Lower leg skin (tissue), 4 donors: ENCODE results near the gene ABHD17B. TPM values are rescaled to one million over a fixed set of nuclear protein-coding genes. Genes with fewer than 3 reads are reported as not detected.

Experiments used
- DNase-seq, 2 donors: peaks; one replicate each; pipeline ENCODE4 v3.0.0-alpha.2; 2019; ENCODE audit warnings: low spot score in 2 of 2
- H3K4me3 ChIP-seq: fragments of 200-600 bp; sonication (generic); 2 replicates; pipeline ENCODE4 v1.5.1; 2017; ENCODE audit warnings: mild to moderate bottlenecking, low read depth; ENCODE audit not compliant: poor library complexity, severe bottlenecking
- CTCF ChIP-seq, 3 donors: fragments of 450-650 bp; IDR thresholded peaks; one replicate each; pipeline ENCODE4 v1.5.1; 2016; ENCODE audit warnings: antibody characterized with exemption in 3 of 3, mild to moderate bottlenecking in 3 of 3, moderate library complexity in 2 of 3
- POLR2A ChIP-seq, 2 donors: fragments of 450-650 bp; IDR thresholded peaks; one replicate each; pipeline ENCODE4 v1.6.1; 2016 to 2017; ENCODE audit warnings: antibody characterized with exemption in 2 of 2, mild to moderate bottlenecking in 1 of 2, moderate library complexity in 1 of 2
- WGBS, 2 donors: methylation state at CpG; one replicate each; pipeline ENCODE4 v1.1.5; 2018; 5-methylcytosine and 5-hydroxymethylcytosine counted together
- intact Hi-C: fragments of 100-400 bp; cut with DNase I; formaldehyde crosslinking; loops from one replicate; pipeline ENCODE4 v1.15.0; 2023; ENCODE audit warnings: low total_unique reads
- total RNA-seq, 4 donors: library from RNA; depleted of rRNA; stranded (reverse); fragments of >200 nt; gene quantifications; one replicate each; pipeline ENCODE4 v1.1.0, GENCODE V29; 2016

ABHD17B gene
- total RNA-seq, 4 donors from 2014 or later: 36.8 to 44.1 (median 40.1) TPM

GRCh38 chr9:71941060-71941568, 30.1 kb upstream of the ABHD17B start:
- 79 to 83% methylated on average over 2 of the region's 2 CpGs for WGBS, 2 donors
- no peak for DNase-seq
- intact Hi-C loops: no loop called here
- no peak for TF ChIP-seq POLR2A (IDR thresholded peaks at IDR 0.05)
- TF ChIP-seq CTCF (IDR thresholded peaks at IDR 0.05): no peak
- no peak overlapping the region for H3K4me3 ChIP-seq

GRCh38 chr9:71937898-71938297, 26.9 kb upstream of the ABHD17B start:
- WGBS, 2 donors: 40% methylated on average over 1 of the region's 1 CpG
- no peak overlapping the region for H3K4me3 ChIP-seq
- intact Hi-C loops: no loop called here
- DNase-seq: no peak
- TF ChIP-seq POLR2A (IDR thresholded peaks at IDR 0.05): no peak
- TF ChIP-seq CTCF (IDR thresholded peaks at IDR 0.05): no peak

GRCh38 chr9:71937070-71937625, 26.2 kb upstream of the ABHD17B start:
- DNase-seq: no peak
- WGBS, 2 donors: 46 to 51% methylated on average over 4 of the region's 4 CpGs
- H3K4me3 ChIP-seq: no peak overlapping the region

GRCh38 chr9:71936066-71936465, 25.1 kb upstream of the ABHD17B start:
- no peak overlapping the region for H3K4me3 ChIP-seq
- no peak for TF ChIP-seq CTCF (IDR thresholded peaks at IDR 0.05)
- no peak for TF ChIP-seq POLR2A (IDR thresholded peaks at IDR 0.05)
- DNase-seq: no peak
- WGBS, 2 donors: 43 to 50% methylated on average over 1 of the region's 1 CpG
- intact Hi-C loops: no loop called here

More at GRCh38 chr9:71937070-71937625, 26.2 kb upstream of the ABHD17B start:
- TF ChIP-seq CTCF (IDR thresholded peaks at IDR 0.05) (no peak), POLR2A (IDR thresholded peaks at IDR 0.05) (no peak)
- intact Hi-C loops: no loop called here

- 78 to 80% methylated on average over 2 of the region's 2 CpGs for WGBS, 2 donors
- no peak overlapping the region for H3K4me3 ChIP-seq
- no peak for DNase-seq
- intact Hi-C loops: no loop called here
- TF ChIP-seq CTCF (IDR thresholded peaks at IDR 0.05) (no peak), POLR2A (IDR thresholded peaks at IDR 0.05) (no peak)
Observed at GRCh38 chr9:71931166-71931565, 20.2 kb upstream of the ABHD17B start.
